Duodenal mucosa (tissue), 2 donors: Measurements from ENCODE around the gene ARIH1.
"Not testable (repeated sequence)": the region's sequence is repeated elsewhere in the genome, so short reads cannot be mapped to it uniquely, and the experiment has no call there.

ENCODE experiments used
- H3K27ac ChIP-seq: one replicate; pipeline ENCODE4 v1.7.0; 2013; ENCODE audit warnings: low read depth, low read length
- H3K27me3 ChIP-seq, 2 donors: one replicate each; pipeline ENCODE4 v1.7.0; 2013; ENCODE audit warnings: low read length in 2 of 2, control low read depth in 1 of 2; ENCODE audit not compliant: insufficient read depth in 2 of 2, control insufficient read depth in 1 of 2
- H3K36me3 ChIP-seq, 2 donors: one replicate each; pipeline ENCODE4 v1.7.0; 2013; ENCODE audit warnings: low read length in 2 of 2, control low read depth in 1 of 2; ENCODE audit not compliant: insufficient read depth in 2 of 2, control insufficient read depth in 1 of 2
- H3K4me1 ChIP-seq, 2 donors: one replicate each; pipeline ENCODE4 v1.7.0; 2013; ENCODE audit warnings: low read length in 2 of 2, control low read depth in 1 of 2; ENCODE audit not compliant: insufficient read depth in 2 of 2, control insufficient read depth in 1 of 2
- H3K4me3 ChIP-seq, 2 donors: one replicate each; pipeline ENCODE4 v1.7.0; 2013; ENCODE audit warnings: low read length in 2 of 2, low read depth in 1 of 2
- H3K9ac ChIP-seq, 2 donors: one replicate each; pipeline ENCODE4 v1.7.0; 2013; ENCODE audit warnings: low read length in 2 of 2, low read depth in 1 of 2
- H3K9me3 ChIP-seq, 2 donors: one replicate each; pipeline ENCODE4 v1.7.0; 2013; ENCODE audit warnings: low read length in 2 of 2, control low read depth in 1 of 2; ENCODE audit not compliant: control insufficient read depth in 1 of 2

The ARIH1 gene

DNA sequence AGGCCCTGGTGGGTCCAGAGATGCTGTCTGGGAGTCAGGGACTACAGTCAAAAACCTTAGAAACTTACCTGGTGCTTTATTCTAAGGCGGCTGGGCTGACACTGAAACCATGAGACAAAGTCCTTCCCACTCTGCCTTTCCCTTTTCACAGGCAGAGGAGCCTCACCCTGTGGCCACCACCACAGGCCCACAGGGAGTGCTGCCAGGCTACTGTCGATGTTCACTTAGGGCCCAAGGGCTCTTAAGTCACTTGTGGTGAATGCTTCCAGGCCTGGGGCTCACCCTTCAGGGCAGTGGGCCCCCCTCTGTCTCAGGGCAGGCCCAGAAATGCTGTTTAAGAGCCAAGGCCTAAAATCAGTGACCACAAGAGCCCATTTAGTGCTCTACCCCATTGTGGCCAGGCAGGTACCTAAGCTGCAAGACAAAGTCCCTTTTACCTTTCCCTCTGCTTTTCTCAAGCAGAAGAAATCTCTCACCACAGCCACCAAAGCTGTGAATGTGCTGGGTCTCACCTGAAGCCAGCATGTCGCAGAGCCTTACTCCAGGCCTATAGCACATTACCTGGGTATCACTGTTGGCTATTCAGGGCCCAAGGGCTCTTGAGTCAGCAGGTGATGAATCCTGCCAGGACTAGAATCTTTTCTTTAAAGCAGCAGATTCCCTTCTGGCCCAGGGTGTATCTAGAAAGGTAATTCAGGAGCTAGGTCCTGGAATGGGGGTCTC, 140.8 kb downstream of the ARIH1 start:
- no peaks in the 10 kb centered on the region for H3K36me3 ChIP-seq
- no peak overlapping the region for H3K9ac ChIP-seq
- H3K4me3 ChIP-seq = no peak overlapping the region
- H3K27me3 ChIP-seq = no peaks in the 10 kb centered on the region
- no peaks in the 10 kb centered on the region for H3K9me3 ChIP-seq
- H3K27ac ChIP-seq = no peak overlapping the region
- H3K4me1 ChIP-seq = no peaks in the 10 kb centered on the region

DNA sequence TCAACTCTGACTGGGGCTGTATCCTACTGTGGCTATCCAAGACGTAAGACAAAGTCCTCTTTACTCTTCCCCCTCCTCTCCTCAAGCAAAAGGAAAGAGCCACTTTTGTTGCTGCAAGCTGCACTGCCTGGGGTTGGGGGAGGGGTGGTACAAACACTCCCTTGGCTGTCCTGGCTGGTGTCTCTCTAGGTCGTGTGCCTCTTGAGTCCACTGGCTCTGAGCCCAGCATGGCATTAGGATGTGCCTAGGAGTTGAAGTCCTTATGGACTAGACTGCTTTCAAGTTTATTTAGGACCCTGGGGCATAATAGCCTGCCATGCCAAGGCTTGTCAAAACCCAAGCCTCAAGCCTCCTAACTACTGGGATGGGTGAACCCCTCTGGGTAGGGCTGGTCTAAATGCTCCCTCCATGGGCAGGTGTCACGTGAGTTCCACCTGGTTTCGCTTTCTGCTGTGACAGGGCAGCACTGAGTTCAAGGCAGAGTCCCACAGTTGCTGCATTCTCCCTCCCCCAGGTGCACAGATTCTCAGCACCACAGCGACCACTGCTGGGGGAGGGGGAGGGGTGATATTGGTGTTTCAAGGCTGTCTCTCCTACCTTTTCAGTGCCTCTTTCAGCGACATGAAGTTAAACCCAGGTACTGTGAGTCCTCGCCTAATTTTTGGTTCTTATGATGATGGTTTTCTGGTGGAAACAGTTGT, 141.6 kb downstream of the ARIH1 start:
- not testable (repeated sequence) for H3K36me3 ChIP-seq, H3K9me3 ChIP-seq, H3K27ac ChIP-seq, H3K4me1 ChIP-seq, H3K9ac ChIP-seq, H3K27me3 ChIP-seq, H3K4me3 ChIP-seq

DNA sequence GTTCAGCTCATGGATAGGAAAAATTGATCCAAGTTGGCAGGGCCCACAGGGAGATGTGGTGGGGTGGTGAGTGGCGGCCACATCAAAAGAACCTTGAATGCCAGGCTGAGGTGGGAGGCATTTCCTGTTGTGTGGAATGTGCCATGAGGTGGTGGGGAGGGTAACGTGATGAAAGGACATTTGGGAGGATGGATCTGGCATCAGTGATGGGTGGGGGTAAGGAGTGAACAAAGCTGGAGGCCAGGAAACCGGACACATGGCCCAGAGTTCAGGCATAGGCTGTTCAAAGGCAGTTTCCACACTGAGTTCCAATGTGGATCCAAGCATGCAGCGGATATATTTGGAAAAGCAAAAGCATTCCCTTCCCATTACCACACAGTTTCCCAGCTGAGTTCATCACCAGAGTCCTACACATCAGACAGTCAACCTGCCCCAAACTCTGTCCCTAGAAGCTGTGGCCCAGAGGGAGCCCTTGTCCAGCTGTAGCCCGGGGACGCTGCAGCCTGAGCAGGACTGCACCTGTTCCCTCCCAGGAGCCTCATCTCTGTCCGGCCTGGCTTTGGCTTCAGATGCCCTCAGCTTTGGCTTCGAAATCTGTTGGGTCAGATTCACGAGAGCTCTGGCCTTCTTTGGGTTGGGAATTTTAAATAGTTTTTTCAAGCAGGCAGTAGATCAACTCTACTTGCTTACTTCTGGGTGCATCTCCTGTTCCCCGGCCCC, 142.5 kb downstream of the ARIH1 start:
- Histone ChIP-seq H3K27ac (no peak overlapping the region), H3K4me3 (no peak overlapping the region), H3K9me3 (no peaks in the 10 kb centered on the region), H3K9ac (no peak overlapping the region), H3K4me1 (no peaks in the 10 kb centered on the region), H3K27me3 (no peaks in the 10 kb centered on the region), H3K36me3 (no peaks in the 10 kb centered on the region)

DNA sequence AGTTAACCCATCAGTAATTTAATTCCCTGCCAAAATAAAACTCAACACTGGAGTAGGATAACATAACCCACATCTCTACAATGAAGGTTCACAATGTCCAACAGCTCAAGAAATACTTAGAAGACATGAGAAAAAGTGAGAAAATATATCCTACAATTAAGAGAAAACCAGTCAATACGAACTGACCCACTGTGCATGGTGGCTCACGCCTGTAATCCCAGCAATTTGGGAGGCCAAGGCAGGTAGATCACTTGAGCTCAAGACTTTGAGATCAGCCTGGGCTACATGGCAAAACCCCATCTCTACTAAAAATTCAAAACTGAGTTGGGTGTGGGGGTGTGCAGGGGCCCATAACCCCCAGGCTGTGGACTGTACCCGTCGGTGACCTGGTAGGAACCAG, 149.7 kb downstream of the ARIH1 start:
- H3K9me3 ChIP-seq, H3K27ac ChIP-seq, H3K36me3 ChIP-seq, H3K27me3 ChIP-seq, H3K4me1 ChIP-seq, H3K4me3 ChIP-seq, H3K9ac ChIP-seq: not testable (repeated sequence)

DNA sequence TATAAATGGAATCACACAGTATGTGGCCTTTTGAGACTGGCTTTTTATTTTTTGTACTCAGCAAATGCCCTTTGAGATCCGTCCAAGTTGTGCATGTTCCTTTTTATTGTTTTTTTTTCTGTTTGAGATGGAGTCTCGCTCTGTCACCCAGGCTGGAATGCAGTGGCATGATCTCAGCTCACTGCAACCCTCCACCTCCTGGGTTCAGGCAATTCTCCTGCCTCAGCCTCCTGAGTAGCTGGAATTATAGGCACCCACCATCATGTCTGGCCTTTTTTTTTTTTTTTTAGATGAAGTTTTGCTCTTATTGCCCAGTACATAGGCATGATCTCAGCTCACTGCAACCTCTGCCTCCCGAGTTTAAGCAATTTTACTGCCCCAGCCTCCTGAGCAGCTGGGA, 152.0 kb downstream of the ARIH1 start:
- H3K36me3 ChIP-seq, H3K27me3 ChIP-seq, H3K9ac ChIP-seq, H3K4me3 ChIP-seq, H3K27ac ChIP-seq, H3K9me3 ChIP-seq, H3K4me1 ChIP-seq: not testable (repeated sequence)

DNA sequence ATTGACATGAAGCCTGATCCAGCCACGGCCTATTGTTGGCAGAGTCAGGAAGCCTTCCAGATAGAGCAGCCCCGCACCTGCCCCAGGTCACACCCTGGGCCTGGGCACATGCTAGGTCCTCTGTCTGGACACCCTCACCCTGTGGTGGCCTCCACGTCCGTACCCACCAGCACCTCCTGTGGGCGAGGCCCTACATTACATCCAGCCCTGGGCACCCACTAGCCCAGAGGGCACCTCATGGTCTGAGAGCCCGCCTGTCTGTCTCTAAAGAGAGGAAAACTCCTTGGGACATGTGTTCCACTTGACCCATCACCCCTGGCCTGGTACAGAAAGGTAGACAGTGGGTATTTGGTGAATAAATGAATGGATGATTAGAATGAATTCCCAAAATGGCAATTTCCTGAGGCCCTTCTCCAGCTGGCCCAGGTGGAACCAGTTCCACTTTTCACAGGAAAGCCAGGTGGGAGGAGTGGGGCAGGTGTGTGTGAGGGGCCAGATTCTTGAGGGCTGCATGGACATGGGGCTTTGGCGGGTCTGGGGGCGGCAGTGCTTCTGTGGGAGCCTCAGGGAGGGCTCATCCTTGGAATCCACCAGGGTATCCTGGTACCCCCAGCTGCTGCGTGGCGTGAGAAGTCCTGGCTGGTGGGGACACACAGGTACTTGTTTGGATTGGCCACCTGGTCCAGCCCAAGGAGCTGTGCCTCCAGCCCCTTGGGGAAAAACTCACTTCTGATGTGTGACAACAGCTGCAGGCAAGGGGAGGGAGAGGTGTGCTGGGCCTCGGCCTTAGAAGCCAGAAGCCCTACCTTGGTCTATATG, 154.3 kb downstream of the ARIH1 start:
- H3K9ac ChIP-seq, H3K4me1 ChIP-seq, H3K4me3 ChIP-seq, H3K36me3 ChIP-seq, H3K9me3 ChIP-seq, H3K27ac ChIP-seq, H3K27me3 ChIP-seq: not testable (repeated sequence)

DNA sequence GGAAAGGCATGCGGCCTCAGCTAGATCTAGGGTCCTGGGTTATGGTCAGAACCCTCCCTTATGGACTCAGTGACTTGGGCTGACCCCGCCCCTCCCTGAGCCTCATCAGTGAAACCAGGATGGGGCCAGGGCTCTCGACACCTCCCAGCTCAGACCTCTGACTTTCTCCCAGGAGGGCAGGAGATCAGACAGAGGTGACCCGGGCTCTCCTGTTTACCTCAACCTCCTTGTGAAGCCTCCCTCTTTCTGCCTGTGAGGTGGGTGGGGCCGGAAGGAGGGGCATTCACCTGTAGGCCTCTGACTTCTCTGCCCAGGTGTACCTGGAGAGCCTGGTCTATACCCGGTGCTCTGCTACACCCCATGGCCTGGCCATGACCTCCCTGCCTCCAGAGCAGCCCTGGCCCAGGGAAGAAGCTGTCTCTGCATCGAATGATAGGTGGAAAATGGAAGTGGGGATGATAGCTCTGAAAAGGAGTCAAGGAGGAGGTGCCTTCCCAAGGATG, 155.0 kb downstream of the ARIH1 start:
- H3K4me3 ChIP-seq, H3K36me3 ChIP-seq, H3K9ac ChIP-seq, H3K9me3 ChIP-seq, H3K27ac ChIP-seq, H3K4me1 ChIP-seq, H3K27me3 ChIP-seq: not testable (repeated sequence)

DNA sequence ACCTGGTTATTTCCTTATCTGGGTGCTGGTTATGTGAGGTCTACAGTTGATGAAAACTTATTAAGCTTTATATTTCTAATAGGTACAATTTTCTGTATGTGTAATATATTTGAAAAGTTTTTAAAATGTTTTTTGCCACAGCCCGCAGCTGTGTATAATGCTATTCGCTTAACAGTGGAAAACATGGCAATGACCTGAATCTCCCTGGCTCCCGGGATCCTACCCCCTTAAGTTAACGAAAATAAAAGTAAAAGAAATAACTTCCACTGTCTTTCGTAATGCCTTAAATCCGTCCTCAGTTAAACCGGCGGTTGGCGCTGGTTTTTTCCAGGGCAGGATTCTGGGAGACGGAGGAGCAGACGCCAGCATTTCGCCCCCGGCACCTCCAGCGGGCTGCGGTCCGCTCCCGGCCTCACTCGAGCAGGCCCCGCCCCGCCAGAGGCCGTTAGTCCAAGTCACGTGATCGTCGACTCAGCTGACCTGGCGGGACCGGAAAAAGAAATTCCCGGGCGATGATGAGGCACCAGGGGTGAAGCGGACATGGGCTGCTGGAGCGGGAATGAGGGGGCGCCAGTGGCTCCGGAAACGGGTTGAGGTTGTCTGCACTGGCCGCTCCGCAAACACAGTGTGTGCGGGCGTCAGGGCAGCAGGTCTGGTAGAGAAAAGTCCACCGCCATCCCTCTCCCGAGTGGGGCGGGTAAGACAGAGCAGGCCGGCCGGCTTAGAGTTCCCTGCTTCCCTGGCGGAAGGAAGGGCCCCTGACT, 162.6 kb downstream of the ARIH1 start:
- H3K4me1 ChIP-seq, H3K9me3 ChIP-seq, H3K27me3 ChIP-seq, H3K36me3 ChIP-seq, H3K27ac ChIP-seq, H3K9ac ChIP-seq, H3K4me3 ChIP-seq: not testable (repeated sequence)

DNA sequence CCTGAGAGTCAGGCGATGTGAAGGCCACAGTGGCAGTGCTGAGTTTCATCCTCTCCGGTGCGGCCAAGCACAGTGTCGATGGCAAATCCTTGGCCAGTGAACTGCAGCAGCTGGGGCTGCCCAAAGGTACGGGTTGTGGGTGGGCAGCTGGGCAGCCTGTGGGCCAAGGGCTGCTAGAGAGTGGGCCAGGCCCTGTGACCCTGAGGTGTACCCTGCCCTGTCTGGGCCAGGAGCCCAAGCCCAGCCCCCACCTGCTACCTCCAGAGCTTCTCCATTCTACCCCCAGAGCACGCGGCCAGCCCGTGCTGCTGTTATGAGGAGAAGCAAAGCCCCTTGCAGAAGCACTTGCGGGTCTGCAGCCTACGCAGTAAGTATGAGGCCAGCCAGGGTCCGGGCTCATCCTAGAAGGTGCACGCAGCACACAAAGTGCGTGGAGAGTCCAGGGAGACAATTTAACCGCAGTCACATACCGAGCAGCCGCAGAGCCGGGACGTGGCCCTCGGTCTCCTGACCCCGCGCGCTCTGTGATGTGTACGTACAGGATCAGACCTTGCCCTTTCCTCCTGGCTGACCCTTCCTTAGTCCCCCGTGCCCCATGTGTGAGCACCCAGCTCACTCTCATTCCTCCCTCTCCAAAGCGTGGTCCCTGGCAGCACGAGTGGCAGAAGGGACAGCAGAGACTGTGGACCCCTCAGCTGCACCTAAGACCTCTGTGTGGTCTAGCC, 165.8 kb downstream of the ARIH1 start:
- H3K4me1 ChIP-seq, H3K4me3 ChIP-seq, H3K27ac ChIP-seq, H3K9ac ChIP-seq, H3K27me3 ChIP-seq, H3K36me3 ChIP-seq, H3K9me3 ChIP-seq: not testable (repeated sequence)
